ENCODE measurements around the gene ATP8B4.

DNA sequence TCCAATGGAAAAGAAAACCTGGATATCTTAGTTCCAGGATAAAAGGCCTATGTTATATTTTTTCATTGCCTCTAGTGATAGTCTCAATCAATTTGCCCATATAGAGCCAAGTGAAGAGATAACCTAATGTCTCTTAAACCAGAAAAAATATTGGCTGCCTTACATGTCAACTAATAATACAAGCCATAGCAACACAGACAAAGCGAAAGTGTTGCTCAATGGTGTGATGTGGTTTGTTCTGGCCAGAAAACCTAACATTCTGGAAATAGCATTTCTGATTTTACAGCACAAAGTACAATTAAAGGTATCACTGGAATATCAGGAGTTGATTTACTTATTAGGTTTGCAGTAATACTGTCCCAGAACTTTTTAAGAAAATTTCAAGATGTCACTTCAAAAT lies 101.5 kb downstream of the ATP8B4 start:
- no peak for TF ChIP-seq POLR2A (IDR thresholded peaks at IDR 0.05)
- no peak for TF ChIP-seq CTCF (IDR thresholded peaks at IDR 0.05)
- TF ChIP-seq EP300 (IDR thresholded peaks at IDR 0.05), result no peak
- TF ChIP-seq POLR2AphosphoS5 (IDR thresholded peaks at IDR 0.05), result peak in 1 of 3 donors; percentile 24
